Osteoblast (primary cell): ENCODE results near the gene LRP5. TPM values are rescaled to one million over a fixed set of nuclear protein-coding genes. Genes with fewer than 3 reads are reported as not detected.

Experiments used
- DNase-seq: peaks from one replicate; pipeline ENCODE4 v3.0.0; 2011; ENCODE audit warnings: low spot score, mixed read lengths; ENCODE audit not compliant: insufficient read length; ENCODE audit errors: missing footprints
- H2AFZ ChIP-seq: 2 replicates; pipeline ENCODE4 v1.6.0; 2011; ENCODE audit warnings: mild to moderate bottlenecking, low read length
- H3K27ac ChIP-seq: 2 replicates; pipeline ENCODE4 v1.5.1; 2011; ENCODE audit warnings: mild to moderate bottlenecking, low read depth, low read length, moderate library complexity
- H3K27me3 ChIP-seq: 2 replicates; pipeline ENCODE4 v1.6.0; 2012; ENCODE audit warnings: mild to moderate bottlenecking, control low read depth, inconsistent platforms, low read length, moderate library complexity; ENCODE audit not compliant: insufficient read depth
- H3K36me3 ChIP-seq: 2 replicates; pipeline ENCODE4 v1.5.1; 2011; ENCODE audit warnings: mild to moderate bottlenecking, low read length, control low read depth, moderate library complexity; ENCODE audit not compliant: insufficient read depth
- H3K4me1 ChIP-seq: 2 replicates; pipeline ENCODE4 v1.5.1; 2011; ENCODE audit warnings: mild to moderate bottlenecking, low read length, control low read depth, moderate library complexity; ENCODE audit not compliant: insufficient read depth
- H3K4me2 ChIP-seq: 2 replicates; pipeline ENCODE4 v1.6.0; 2011; ENCODE audit warnings: mild to moderate bottlenecking, low read length; ENCODE audit not compliant: insufficient read depth
- H3K4me3 ChIP-seq: fragments of 200-600 bp; sonication (generic); 3 replicates; pipeline ENCODE4 v1.5.1; 2012; ENCODE audit warnings: mild to moderate bottlenecking, low read length, inconsistent platforms; ENCODE audit not compliant: insufficient read depth
- H3K79me2 ChIP-seq: 2 replicates; pipeline ENCODE4 v1.6.0; 2012; ENCODE audit warnings: mild to moderate bottlenecking, low read length, control low read depth, inconsistent platforms; ENCODE audit not compliant: insufficient read depth
- H3K9me3 ChIP-seq: 2 replicates; pipeline ENCODE4 v1.5.1; 2011; ENCODE audit warnings: low read depth, low read length, control low read depth
- H4K20me1 ChIP-seq: 2 replicates; pipeline ENCODE4 v1.6.0; 2012; ENCODE audit warnings: mild to moderate bottlenecking, low read length, control low read depth; ENCODE audit not compliant: insufficient read depth
- total RNA-seq: library from RNA; depleted of rRNA; stranded (reverse); fragments of >200 nt; gene quantifications from 2 replicates; pipeline ENCODE4 v1.2.3, GENCODE V29; 2012
- TF ChIP-seq, protein P1 (sequence below): IDR thresholded peaks from 2 replicates; pipeline ENCODE4 v1.5.1; 2011; ENCODE audit warnings: mild to moderate bottlenecking, low read depth, low read length, moderate library complexity; ENCODE audit errors: extremely low read depth

LRP5 gene
- total RNA-seq, 1 donor, result 16.3 TPM

DNA sequence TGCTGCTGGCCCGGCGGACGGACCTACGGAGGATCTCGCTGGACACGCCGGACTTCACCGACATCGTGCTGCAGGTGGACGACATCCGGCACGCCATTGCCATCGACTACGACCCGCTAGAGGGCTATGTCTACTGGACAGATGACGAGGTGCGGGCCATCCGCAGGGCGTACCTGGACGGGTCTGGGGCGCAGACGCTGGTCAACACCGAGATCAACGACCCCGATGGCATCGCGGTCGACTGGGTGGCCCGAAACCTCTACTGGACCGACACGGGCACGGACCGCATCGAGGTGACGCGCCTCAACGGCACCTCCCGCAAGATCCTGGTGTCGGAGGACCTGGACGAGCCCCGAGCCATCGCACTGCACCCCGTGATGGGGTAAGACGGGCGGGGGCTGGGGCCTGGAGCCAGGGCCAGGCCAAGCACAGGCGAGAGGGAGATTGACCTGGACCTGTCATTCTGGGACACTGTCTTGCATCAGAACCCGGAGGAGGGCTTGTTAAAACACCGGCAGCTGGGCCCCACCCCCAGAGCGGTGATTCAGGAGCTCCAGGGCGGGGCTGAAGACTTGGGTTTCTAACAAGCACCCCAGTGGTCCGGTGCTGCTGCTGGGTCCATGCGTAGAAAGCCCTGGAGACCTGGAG is 74.1 kb downstream of the LRP5 start:
- Histone ChIP-seq H3K79me2 (no peaks in the 10 kb centered on the region), H3K4me1 (peaks cover under 1% of the 10 kb centered on the region), H3K9me3 (no peaks in the 10 kb centered on the region), H3K27ac (no peak overlapping the region), H3K4me2 (no peak overlapping the region), H3K27me3 (no peaks in the 10 kb centered on the region), H4K20me1 (peaks cover 4% of the 10 kb centered on the region), H3K36me3 (peaks cover 6% of the 10 kb centered on the region), H2AFZ (no peak overlapping the region), H3K4me3 (no peak overlapping the region)
- peak; percentile 17 for DNase-seq
- TF ChIP-seq, protein P1, sequence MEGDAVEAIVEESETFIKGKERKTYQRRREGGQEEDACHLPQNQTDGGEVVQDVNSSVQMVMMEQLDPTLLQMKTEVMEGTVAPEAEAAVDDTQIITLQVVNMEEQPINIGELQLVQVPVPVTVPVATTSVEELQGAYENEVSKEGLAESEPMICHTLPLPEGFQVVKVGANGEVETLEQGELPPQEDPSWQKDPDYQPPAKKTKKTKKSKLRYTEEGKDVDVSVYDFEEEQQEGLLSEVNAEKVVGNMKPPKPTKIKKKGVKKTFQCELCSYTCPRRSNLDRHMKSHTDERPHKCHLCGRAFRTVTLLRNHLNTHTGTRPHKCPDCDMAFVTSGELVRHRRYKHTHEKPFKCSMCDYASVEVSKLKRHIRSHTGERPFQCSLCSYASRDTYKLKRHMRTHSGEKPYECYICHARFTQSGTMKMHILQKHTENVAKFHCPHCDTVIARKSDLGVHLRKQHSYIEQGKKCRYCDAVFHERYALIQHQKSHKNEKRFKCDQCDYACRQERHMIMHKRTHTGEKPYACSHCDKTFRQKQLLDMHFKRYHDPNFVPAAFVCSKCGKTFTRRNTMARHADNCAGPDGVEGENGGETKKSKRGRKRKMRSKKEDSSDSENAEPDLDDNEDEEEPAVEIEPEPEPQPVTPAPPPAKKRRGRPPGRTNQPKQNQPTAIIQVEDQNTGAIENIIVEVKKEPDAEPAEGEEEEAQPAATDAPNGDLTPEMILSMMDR, result no peak

DNA sequence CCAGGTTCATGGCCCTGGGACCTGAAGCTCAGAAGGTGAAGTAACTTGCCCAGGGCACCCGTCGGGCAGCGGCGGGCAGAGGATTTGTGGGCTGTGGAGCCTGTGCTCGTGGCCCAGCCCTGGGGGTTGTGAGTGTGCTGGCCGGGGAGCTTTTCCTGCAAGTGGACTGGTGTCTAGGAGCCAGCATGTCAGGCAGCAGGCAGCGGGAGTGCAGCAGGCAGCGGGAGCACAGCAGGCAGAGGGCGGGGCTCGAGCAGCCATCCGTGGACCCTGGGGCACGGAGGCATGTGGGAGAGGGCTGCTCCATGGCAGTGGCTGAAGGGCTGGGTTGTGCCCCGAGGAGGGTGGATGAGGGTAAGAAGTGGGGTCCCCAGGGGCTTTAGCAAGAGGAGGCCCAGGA is 75.4 kb downstream of the LRP5 start:
- TF ChIP-seq, protein P1, result no peak
- H3K4me3 ChIP-seq, result no peak overlapping the region

DNA sequence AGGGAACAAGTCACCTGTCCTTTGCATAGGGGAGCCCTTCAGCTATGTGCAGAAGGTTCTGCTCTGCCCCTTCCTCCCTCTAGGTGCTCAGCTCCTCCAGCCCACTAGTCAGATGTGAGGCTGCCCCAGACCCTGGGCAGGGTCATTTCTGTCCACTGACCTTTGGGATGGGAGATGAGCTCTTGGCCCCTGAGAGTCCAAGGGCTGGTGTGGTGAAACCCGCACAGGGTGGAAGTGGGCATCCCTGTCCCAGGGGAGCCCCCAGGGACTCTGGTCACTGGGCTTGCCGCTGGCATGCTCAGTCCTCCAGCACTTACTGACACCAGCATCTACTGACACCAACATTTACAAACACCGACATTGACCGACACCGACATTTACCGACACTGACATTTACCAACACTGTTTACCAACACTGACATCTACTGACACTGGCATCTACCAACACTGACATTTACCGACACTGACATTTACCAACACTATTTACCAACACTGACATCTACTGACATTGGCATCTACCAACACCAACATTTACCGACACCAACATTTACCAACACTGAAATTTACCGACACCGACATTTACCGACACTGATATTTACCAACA is 76.3 kb downstream of the LRP5 start:
- TF ChIP-seq, protein P1, result no peak
- H3K36me3 ChIP-seq, result peaks cover 6% of the 10 kb centered on the region
- no peak overlapping the region for H3K4me2 ChIP-seq
- no peak overlapping the region for H3K4me3 ChIP-seq
- H3K27ac ChIP-seq, result no peak overlapping the region
- H3K9me3 ChIP-seq, result no peaks in the 10 kb centered on the region
- H3K4me1 ChIP-seq, result no peaks in the 10 kb centered on the region
- H3K27me3 ChIP-seq, result no peaks in the 10 kb centered on the region
- peak; percentile 43 for DNase-seq
- H3K79me2 ChIP-seq, result no peaks in the 10 kb centered on the region
- no peak overlapping the region for H2AFZ ChIP-seq
- peaks cover 4% of the 10 kb centered on the region for H4K20me1 ChIP-seq

More for the DNA sequence above, 75.4 kb downstream of the LRP5 start:
- Histone ChIP-seq H4K20me1 (peaks cover 4% of the 10 kb centered on the region), H3K27ac (no peak overlapping the region), H3K79me2 (no peaks in the 10 kb centered on the region), H3K4me1 (no peaks in the 10 kb centered on the region), H3K4me2 (no peak overlapping the region), H3K36me3 (peaks cover 6% of the 10 kb centered on the region), H2AFZ (no peak overlapping the region), H3K9me3 (no peaks in the 10 kb centered on the region), H3K27me3 (no peaks in the 10 kb centered on the region)
- peak; percentile 29 for DNase-seq

DNA sequence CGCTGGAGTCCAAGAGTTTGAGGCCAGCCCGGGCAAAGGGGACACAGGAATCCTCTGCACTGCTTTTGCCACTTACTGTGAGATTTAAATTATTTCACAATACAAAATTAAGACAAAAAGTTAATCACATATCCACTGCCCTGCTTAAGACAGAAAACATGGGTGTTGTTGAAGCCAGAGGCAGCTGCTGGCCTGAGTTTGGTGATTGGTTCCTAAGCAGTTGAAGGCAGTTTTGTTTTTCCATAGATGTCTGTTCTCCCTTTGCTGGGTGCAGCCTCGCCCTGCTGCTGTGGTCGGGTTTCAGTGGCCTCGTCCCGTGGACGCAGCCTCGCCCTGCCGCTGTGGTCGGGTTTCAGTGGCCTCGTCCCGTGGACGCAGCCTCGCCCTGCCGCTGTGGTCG is 77.9 kb downstream of the LRP5 start:
- peaks cover 6% of the 10 kb centered on the region for H3K36me3 ChIP-seq
- DNase-seq, result peak; percentile 19
- no peaks in the 10 kb centered on the region for H3K27me3 ChIP-seq
- TF ChIP-seq, protein P1, result no peak
- H3K4me3 ChIP-seq, result no peak overlapping the region
- no peak overlapping the region for H3K27ac ChIP-seq
- H3K4me1 ChIP-seq, result no peaks in the 10 kb centered on the region
- H3K4me2 ChIP-seq, result no peak overlapping the region
- H3K9me3 ChIP-seq, result no peaks in the 10 kb centered on the region
- H3K79me2 ChIP-seq, result no peaks in the 10 kb centered on the region
- no peaks in the 10 kb centered on the region for H4K20me1 ChIP-seq
- no peak overlapping the region for H2AFZ ChIP-seq
